Fibroblast of villous mesenchyme (primary cell): Measurements from ENCODE around the gene OTULIN. TPM values are rescaled to one million over a fixed set of nuclear protein-coding genes. Genes with fewer than 3 reads are reported as not detected.

Experiments used
- DNase-seq: peaks from one replicate; pipeline ENCODE4 v3.0.0-alpha.2; 2010; ENCODE audit warnings: low read depth
- H3K4me3 ChIP-seq: 2 replicates; pipeline ENCODE4 v1.5.1; 2011; ENCODE audit warnings: low read depth, mild to moderate bottlenecking, low read length
- total RNA-seq: library from RNA; depleted of rRNA; stranded (reverse); fragments of >200 nt; gene quantifications from 2 replicates; pipeline ENCODE4 v1.2.3, GENCODE V29; 2012
- TF ChIP-seq, protein P1 (sequence below): IDR thresholded peaks from 2 replicates; pipeline ENCODE4 v1.5.1; 2012; ENCODE audit warnings: low read depth, mild to moderate bottlenecking, low read length; ENCODE audit not compliant: insufficient read depth

OTULIN gene
- total RNA-seq, 1 donor: 31.1 TPM

DNA sequence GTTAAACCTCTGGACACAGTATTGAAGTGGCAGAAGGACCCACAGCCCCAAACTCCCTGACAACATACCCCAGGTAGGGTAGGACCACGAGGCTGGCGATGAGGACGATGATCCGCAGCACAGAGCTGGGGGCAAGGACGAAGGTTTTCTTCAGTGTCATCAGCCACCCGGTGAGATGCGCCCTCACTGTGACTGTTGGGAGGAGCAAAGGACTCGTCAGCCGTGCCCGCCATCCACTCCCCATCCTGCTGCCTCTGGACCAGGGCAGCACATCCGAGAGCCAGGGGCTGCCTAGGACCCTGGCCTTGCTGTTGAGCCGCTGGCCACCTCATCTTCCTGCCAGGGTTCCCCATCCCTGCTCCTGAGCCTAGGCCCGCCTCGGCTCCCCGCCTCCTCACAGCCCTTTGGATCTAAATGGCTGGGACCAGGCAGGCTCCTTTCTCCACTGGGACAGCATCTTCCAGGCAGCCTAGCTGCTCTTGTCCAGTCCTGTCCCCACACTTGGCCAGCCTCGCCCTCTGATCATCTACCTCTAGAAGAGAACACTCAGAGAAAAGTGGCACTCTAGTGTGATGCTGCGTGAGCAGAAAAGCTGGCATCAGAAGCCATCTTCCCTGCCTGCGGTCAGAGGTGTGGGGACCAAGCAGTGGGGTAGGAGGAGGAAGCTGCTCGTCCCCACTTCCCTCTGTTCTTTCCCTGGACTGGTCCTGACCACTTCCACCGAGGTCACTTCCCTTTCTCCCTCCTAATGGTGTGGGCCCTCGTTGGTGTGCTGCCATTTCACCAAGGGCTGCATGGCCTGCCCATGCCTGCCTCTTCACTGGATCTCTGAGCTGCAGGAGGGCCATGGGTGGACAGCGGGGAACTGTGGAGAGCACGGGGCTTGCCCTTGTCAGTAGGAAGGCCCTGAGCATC is 49.2 kb downstream of the OTULIN start:
- TF ChIP-seq, protein P1, sequence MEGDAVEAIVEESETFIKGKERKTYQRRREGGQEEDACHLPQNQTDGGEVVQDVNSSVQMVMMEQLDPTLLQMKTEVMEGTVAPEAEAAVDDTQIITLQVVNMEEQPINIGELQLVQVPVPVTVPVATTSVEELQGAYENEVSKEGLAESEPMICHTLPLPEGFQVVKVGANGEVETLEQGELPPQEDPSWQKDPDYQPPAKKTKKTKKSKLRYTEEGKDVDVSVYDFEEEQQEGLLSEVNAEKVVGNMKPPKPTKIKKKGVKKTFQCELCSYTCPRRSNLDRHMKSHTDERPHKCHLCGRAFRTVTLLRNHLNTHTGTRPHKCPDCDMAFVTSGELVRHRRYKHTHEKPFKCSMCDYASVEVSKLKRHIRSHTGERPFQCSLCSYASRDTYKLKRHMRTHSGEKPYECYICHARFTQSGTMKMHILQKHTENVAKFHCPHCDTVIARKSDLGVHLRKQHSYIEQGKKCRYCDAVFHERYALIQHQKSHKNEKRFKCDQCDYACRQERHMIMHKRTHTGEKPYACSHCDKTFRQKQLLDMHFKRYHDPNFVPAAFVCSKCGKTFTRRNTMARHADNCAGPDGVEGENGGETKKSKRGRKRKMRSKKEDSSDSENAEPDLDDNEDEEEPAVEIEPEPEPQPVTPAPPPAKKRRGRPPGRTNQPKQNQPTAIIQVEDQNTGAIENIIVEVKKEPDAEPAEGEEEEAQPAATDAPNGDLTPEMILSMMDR: no peak
- no peak for DNase-seq
- H3K4me3 ChIP-seq: no peak overlapping the region

DNA sequence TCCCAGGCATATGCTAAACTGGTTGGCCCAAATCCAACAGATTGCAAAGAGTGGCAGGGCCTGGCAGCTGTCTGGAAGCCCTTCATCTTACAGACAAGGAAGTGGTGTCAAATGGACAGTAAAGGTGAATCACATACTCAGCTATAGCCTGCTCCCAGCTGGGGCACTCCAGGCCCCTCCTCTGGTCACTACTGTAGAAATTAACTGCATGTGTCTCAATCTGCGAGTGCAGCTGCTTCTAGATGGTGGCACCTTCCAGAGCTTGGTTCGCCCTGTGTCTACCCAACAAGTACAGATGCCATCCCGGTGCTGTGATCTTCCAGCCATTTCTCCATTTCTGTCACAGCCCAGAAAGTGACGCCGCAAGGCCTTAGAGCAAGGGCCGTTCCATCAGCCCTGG is 50.2 kb downstream of the OTULIN start:
- TF ChIP-seq, protein P1: no peak
- no peak overlapping the region for H3K4me3 ChIP-seq
- no peak for DNase-seq

DNA sequence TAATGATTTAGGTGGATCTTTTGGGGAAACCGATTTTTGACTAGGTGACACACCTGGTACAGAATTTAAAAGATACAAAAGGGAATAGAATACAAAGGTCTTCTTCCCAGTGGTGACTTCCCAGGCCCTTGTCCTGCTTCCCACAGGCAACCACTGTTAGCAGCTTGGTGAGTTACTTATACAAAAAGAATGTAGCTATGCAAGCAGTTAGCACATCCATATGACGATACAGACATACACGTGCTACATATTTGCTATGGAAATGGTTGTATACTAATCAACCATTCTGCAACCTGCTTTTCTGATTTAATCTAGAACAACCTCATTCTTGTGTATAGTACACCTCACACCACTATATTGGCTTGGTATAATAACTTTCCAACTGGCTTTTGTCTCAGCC is 51.0 kb downstream of the OTULIN start:
- H3K4me3 ChIP-seq: no peak overlapping the region
- TF ChIP-seq, protein P1: no peak
- DNase-seq: peak; percentile 24

DNA sequence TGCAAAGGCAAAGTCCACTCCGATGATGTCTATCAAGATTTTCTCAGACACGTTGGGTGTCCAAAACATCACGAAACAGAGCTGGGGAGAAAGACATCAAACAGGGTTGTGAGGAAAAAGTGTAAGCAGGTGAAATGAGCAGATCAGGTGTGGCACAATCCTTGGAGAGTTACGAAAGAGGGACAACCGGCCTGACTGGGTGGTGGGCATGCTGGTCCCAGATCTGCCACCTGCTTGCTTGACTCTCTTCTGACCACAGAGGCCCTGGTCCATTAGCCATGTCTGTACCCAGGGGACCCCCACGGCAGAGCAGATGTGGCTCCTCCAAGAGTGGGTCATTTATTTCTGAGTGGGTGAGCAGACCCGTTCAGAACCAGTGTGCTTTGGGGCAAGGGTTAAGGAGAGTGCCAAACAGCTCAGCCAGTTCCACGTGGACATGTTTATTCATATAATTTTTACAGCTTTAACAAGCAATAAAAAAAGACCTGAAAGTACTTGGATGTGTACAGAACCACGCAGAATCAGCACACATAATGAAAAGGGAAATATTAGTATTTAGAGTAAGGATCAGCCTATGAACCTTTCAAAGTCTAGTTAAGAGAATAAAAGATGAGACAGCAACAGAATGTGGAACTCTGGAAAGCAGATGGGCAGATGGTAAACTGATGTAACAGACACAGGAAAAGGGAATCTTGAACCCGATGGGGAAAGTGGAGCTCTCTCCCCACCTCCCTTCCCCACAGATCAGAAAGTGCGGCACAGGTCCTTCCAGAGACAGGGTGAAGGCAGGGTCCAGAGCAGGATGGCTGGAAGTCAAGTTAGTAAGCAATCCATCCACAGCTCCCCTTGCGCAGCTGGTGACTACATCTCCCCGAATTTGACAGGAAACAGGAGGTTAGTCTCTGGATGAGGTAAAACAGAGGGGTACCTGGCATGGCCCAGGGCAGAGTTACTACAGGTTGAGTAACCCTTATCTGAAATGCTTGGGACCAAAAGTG is 52.5 kb downstream of the OTULIN start:
- TF ChIP-seq, protein P1: no peak
- no peak for DNase-seq
- no peak overlapping the region for H3K4me3 ChIP-seq

DNA sequence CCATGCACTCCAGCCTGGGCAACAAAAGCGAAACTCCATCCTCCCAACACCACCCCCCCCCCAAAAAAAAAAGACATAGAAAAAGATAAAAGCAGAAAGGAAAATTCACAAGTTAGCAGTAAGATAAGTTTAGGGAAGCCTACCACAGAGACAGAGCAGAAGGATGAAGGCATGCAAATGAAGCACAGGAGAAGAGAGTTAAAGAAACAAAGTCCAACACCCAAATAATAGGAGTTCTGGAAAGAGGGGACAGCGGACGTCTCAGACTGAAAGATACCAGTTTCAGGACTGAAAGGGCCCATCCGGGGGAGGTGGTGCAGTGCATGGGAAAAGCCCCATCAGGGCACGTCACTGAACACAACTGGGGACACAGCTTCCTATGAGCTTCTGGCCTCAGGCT is 54.3 kb downstream of the OTULIN start:
- H3K4me3 ChIP-seq: no peak overlapping the region
- DNase-seq: no peak
- TF ChIP-seq, protein P1: no peak

DNA sequence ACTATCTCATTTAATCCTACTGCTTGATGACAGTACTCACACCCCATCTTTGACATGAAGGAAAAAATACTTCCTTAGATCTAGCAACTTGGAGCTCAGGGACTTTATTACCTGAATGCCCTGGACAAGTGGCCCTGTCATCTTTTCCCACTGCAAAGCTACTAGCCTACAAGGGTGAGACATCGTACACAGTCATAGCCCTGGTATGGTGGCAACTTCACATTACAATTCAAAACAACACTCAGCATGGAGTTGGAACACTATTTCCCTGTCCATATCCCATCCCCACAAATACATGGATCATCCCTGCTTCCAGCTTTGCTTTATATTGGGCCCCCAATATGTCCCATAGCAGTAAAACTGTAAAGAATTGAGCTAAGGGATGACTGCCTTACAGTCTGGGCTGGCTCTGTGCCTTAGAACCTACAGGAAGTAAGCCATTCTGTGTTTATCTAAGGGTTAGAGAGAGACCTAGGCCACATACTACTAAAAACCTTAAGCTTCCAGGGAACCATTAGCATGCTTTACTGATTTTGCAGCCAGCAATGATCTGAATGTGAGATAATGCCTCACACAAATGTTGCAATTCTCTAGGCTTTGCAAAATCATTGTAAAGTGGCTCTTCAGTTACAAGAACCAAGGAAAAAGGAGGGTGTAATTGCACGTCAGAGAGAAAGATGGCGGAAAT is 55.9 kb downstream of the OTULIN start:
- TF ChIP-seq, protein P1: no peak
- DNase-seq: peak; percentile 85
- no peak overlapping the region for H3K4me3 ChIP-seq
